GM20000 (cell line): ENCODE data around the gene GLRX2.
"Not testable (repeated sequence)": the region's sequence is repeated elsewhere in the genome, so short reads cannot be mapped to it uniquely, and the experiment has no call there.

Experiments used
- DNase-seq: peaks from one replicate; pipeline ENCODE4 v3.0.0; 2012; ENCODE audit warnings: low spot score
- CTCF ChIP-seq: IDR thresholded peaks from 2 replicates; pipeline ENCODE4 v1.5.1; 2012; ENCODE audit warnings: mild to moderate bottlenecking, control low read depth; ENCODE audit errors: extremely low read depth, missing control alignments

GLRX2 gene

DNA sequence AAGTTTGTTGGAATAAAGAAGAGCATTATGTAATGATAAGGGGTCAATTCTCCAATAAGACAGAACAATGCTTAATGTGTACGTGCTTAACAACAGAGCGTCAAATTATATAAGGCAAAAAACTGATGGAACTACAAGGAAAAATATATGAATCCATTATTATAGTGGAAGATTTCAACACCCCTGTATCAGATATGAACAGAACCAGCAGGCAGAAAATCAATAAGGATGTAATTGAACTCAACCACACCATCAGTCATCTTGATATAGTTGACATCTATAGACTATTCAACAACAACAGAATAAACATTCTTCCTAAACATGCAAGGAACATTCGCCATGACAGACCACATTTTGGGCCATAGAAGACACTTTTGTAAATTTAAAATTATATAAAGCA lies 13.0 kb upstream of the GLRX2 start:
- DNase-seq: no peak
- TF ChIP-seq CTCF: no peak

DNA sequence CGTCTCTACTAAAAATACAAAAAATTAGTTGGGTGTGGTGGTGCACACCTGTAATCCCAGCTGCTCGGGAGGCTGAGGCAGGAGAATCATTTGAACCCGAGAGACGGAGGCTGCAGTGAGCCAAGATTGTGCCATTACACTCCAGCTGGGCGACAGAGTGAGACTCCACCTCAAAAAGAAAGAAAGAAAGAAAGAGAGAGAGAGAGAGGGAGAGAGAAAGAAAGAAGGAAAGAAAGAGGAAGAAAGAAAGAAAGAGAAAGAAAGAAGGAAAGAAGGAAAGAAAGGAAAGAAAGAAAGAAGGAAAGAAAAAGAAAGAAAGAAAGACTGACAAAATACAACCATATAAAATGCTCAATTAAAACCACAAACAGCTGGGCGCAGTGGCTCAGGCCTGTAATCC lies 12.0 kb upstream of the GLRX2 start:
- DNase-seq: not testable (repeated sequence)

- TF ChIP-seq CTCF: no peak
- DNase-seq: no peak
Measured at GRCh38 chr1:193115629-193116227, 10.5 kb upstream of the GLRX2 start.

- no peak for DNase-seq
- TF ChIP-seq CTCF: no peak
Measured at GRCh38 chr1:193114485-193115095, 9.4 kb upstream of the GLRX2 start.

GRCh38 chr1:193113992-193114332 lies 8.7 kb upstream of the GLRX2 start:
- TF ChIP-seq CTCF: no peak

GRCh38 chr1:193113258-193113991 lies 8.2 kb upstream of the GLRX2 start:
- TF ChIP-seq CTCF: no peak
- no peak for DNase-seq

More at GRCh38 chr1:193113992-193114332, 8.7 kb upstream of the GLRX2 start:
- no peak for DNase-seq

GRCh38 chr1:193111641-193112090 lies 6.5 kb upstream of the GLRX2 start:
- TF ChIP-seq CTCF: no peak
- DNase-seq: no peak

DNA sequence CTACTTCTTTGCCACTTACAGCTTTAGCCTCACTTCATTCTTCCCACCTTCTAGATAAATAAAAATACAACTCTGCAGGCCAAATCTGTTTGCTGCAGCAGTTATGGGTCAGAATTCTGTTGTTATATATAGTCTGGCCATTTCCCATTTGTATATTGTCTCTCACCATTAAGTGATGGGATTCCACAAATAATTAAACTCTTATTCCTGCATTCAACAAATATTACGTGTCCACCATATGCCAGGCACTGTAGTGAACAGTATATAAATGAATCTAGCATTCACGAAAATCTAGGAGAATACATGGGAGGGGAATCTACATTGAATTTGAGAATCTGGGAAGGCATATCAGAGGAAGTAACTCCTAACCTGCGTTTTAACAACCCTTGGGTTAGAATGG lies 5.7 kb upstream of the GLRX2 start:
- TF ChIP-seq CTCF: no peak
- DNase-seq: no peak
